HPDE6-E6E7 (cell line): ENCODE results near the gene TAGAP.
"Not testable (repeated sequence)": the region's sequence is repeated elsewhere in the genome, so short reads cannot be mapped to it uniquely, and the experiment has no call there.

Experiments
- DNase-seq: peaks from one replicate; pipeline ENCODE4 v3.0.0; 2011; ENCODE audit warnings: missing footprints; ENCODE audit errors: extremely low spot score

TAGAP gene

GRCh38 chr6:159045801-159046200, 1.0 kb upstream of the TAGAP start:
- DNase-seq = no peak

DNA sequence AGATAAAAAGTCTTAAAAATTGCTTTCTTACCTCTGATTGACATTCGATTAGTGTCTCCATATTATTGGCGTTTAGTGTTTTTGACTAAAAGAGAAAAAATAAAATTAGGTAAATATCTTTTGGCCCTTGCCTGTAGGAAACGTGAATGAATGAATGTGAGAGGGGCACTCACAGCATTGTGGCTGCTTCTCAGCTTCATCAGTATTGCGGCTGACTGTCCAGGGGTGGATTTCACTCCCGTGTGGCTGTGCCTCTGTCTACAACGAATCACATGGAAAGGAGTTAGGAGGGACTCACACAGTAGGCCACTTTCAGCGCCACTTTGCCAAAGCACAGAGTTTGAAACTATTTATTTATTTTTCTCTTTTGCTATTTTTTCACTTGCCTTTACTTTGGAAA, 844 bp downstream of the TAGAP start:
- DNase-seq = no peak

DNA sequence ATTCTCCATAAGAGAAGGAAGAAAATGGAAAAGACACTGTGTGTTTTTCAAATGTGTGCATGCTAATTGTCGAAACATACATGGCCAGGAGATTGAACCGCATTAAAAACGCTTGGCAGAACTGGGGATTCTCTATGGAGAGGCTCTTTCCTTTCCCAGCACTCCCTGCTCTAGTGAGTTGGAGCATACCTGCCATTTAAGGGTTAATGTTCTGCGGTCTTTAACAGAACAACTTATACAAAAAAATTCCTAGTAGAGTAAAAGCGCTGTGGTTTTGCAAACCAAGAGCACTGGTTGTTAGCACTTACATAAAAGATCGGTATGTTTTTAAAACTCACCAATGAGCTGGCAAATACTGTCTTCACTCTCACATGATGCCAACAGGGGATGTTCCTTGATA, 1.5 kb downstream of the TAGAP start:
- DNase-seq = no peak

- no peak for DNase-seq
These were observed 2.0 kb downstream of the TAGAP start for GRCh38 chr6:159042826-159043181.

DNA sequence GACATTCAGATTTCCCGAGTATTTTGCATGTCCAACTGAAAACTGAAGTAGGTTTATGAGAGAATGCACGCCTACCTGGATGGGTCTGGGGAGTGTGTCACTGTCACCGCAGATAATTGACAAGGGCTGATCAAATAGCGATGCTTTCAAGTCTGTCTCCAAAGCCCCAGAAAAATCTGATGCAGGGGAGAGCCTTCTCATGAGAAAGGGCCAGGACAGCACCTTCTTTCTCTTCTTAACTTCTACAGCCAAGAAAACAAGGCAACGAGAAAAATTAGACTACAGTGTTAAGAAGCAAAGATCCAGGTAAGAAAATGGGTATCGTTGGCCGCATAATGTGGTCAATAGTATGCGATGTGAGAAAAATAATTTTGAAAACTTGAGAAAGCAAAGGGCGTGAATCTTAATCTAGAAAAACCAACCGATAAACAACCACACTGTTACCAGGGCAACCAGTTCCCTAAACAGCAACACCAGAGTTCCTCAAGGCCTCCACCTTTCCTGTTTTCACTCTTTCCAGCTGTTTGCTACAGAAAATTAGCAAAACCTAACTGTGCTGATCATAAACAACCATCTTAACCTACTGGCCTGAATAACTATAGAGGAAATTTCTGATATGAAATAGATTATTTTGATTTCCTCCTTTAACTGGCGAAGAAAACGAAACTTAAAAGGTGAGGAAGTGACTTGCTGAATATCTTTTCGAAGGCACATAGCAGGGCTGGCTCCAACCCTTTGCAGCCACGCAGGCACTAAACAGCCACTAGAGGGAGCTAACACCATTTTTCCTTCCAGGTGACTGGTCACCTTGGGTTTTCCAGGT, 2.6 kb downstream of the TAGAP start:
- DNase-seq = peak; percentile 71

DNA sequence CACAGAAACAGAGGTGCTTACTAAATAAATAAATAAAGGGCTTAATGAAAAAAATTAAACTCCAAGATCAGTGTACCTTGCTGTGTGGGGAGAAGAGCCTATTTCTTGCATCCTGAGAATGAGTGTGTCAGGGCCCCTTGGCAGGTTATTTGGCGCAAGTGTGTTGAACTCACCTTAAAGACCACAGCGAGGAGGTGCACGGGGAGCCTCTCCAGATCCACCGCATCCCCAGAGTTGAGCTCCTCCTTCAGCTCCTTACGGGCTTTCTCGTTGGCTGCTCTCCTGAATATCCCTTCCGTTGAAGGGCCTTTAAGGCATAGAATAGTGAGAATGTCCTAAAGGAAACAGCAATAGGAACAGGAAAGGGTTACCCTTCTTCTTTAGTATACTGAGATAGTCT, 3.6 kb downstream of the TAGAP start:
- no peak for DNase-seq

- DNase-seq = no peak
These were observed 4.9 kb downstream of the TAGAP start for GRCh38 chr6:159039885-159040258.

DNA sequence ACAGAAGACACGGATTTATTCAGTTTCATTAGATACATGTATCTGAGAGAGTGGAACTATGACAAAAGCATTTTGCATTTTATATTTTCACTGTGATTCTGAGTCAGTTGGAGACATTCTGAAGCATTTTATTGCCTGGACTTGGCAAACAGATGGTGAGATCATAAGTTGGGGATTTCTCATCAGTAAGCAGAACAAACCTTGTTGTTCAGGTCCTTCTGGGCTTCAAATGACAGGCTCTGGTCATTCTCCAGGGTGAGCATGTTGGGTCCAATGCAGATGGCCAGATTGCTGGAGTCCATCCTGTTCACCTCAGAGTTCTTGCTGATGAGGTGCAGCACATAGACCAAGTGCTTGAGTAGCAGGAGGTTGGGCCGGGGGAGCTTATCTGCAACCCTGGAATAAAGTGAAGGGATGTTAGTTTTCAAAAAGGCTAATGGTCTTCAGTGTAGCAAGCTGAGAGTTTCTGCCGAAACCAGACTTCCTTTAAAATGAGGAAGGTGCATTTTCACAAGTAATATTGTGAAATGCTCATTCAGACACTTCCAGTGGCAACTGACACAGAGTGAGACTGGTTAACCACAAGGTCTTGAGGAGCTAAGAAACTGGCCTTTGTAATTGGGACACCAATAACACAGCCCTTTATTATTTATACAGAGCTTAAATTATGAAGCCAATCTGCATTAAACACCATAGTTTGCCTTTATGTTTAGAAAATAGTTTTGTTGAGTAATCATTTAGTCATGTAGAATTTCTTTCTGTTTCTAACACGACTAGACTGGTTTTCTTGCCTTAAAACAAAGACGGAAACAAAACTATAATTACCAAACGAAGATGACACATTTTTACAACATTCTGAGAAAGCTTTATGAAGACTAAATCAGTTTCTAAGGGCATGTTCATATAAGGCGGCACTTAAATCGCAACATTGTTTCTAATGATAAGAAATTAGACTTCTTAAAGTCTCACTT, 5.6 kb downstream of the TAGAP start:
- DNase-seq = peak; percentile 49

DNA sequence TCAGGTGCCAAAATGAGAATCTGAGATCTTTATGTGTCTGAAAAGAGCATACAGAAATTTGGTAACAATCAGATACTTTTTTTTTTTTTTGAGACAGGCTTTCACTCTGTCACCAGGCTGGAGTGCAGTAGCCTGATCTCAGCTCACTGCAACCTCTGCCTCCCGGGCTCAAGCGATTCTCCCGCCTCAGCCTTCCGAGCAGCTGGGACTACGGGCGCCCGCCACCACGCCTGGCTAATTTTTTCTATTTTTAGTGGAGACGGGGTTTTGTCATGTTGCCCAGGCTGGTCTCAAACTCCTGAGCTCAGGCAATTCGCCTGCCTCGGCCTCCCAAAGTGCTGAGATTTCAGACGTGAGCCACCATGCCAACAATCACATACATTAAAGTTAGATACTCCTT, 6.5 kb downstream of the TAGAP start:
- DNase-seq = not testable (repeated sequence)

DNA sequence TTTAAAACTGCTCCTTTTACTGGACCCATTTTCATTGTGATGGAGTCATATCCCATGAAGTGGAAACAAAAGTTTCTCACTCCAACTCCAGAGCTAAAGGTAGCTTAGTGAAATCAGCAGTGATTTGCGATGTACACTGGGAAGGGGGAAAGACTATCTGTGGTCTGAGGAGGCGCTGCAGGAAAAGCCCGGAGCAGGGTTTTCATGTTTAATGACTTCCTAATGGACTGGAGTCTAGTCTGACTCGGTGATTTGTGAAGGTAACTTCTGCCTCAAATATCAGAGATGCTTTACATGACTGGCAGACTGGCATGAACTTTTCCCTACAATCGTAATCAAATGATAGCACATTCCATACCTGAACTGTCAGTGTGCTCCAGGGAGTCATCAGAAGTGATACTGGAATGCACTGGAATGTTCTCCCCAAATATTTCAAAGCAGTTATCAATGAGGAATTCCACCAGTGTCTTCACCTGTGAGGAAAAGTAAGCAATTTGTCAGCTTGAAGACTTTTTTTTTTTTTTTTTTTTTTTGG, 7.0 kb downstream of the TAGAP start:
- DNase-seq = no peak

DNA sequence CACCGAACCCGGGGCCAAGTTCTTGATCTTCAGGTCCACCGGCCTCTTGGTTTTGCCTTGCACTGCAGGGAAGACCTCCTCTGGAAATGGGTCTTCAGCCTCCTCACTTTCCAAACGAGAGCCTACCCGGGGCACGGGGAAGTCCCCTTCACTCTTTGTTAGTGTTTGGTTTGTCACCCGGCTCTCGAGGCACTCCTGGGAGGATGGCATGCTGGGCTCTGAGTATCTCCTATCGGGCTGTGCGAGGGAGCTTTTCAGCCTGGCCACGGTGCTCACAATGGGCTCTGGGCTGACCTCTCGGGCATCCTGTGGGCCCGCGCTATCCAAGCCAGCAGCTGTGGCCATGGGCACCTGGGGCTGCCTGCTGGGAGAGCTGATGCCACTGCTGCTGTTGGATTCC, 8.1 kb downstream of the TAGAP start:
- no peak for DNase-seq

DNA sequence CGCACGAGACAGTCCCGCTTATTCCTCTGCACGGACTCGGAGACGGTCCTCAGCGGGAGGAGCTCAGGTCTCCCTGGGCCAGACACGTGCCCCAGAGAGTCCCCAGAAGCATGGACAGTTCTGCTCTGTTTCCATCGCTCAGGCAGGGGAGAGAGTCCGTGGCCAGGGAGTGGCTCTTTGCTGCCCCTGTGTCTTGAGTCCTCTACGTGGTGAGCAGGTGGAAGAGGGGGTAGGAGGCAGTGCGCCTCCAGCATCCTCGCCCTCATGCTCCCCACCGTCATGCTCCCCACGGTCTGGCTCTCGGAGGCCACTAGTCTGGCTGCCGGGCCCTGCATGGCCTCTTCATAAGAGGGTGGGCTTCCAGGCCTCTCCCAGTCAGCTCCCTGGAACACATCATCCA, 8.9 kb downstream of the TAGAP start:
- no peak for DNase-seq

DNA sequence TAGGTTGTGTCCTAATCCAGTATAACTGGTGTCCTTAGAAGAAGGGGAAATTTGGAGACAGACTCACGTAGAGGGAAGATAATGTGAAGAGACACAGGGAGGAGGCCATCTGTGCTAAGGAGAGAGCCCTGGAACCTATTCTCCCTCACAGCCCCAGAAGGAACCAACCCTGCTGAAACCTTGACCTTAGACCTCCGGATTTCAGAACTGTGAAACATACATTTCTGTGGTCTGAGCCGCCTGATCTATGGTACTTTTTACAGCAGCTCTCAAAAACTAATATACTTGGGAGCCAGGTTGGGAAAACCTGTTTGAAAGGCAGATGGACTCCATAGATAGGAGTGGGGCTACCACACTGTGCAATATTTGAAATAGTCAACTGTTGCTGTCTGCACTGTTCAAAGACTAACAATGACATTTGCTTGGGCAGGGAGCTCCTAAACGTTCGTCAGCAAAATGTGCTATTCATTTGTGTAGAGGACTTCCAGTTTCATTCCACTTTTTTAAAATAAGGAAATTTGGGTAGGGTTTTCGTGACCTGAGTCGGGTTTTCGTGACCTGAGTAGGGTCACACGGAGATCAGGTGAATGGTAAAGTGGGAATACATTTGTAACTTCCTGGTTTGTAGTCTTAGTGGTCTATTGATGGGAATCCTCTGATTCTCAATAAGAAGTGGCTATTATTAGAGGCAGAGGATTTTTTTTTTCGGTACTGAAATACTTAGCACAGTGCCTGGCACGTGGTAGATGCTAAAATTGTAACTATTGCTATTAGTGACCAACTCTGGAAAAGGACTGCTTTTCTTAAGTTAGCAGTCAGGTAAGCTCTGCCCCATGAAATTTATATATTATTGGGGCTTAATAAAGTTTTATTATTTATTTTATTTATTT, 11.4 kb downstream of the TAGAP start:
- no peak for DNase-seq

DNA sequence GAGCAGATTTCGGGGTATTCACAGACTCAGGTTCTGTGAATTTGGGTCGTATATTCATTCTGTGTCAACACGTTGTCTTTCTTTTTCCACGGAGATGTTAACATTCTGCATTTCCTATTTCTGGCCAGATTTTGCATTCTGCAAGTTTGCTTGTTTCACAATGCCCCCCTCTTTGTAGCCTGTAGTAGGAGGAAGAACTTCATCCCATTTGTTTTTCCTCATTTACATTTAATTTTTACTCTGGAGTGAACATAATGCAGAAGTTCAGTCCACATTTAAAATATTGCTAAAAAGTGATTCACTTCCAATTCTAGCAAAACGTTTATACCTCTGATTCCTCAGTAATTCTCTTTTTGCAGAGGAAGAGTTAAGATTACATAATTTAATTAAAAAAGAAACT, 12.9 kb downstream of the TAGAP start:
- no peak for DNase-seq

DNA sequence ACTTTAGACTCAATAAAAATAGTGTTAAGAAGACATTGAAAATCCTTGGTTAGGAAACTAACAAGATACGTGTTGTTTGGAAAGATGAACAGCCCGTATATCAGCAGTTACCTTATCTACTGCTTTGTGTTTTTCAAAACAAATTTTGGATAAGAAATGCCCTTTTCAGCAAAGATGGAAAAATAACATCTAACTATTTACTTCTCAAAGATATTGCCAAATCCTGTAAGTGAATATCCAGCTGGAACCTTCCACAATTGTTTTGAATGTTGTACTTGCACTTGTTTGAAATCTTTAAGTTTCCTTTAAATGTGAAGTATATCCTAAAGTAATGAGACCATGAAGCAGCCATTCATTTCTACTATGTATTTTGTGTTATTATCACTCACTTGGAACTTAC, 14.6 kb downstream of the TAGAP start:
- DNase-seq = no peak

- not testable (repeated sequence) for DNase-seq
These were observed 19.6 kb downstream of the TAGAP start for GRCh38 chr6:159025224-159025623.

- DNase-seq = no peak
These were observed 20.9 kb downstream of the TAGAP start for GRCh38 chr6:159023893-159024292.

DNA sequence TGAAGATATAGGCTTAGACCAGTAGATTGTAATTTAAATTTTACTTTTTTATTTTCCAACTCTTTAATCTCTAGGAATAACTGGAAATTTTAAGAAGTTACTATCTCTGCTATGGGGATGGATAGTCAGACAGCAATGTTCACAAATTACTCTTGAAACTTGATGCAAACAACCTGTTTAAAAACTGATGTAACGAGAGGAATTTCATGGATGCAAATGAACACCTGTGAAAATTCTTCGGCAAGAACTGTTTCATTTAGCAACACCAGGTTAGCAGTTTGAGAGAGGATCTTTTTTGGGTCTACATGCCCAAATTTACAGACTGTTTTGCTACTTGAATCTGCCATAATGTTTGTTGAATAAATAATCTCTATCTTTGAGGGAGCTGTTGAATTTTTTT, 24.8 kb downstream of the TAGAP start:
- DNase-seq = no peak

- DNase-seq = no peak
These were observed 26.8 kb downstream of the TAGAP start for GRCh38 chr6:159017757-159018559.

- no peak for DNase-seq
These were observed 30.4 kb downstream of the TAGAP start for GRCh38 chr6:159014406-159014805.

- DNase-seq = no peak
These were observed 31.6 kb downstream of the TAGAP start for GRCh38 chr6:159013229-159013628.
